ENCODE results near the gene LMTK3.

DNA sequence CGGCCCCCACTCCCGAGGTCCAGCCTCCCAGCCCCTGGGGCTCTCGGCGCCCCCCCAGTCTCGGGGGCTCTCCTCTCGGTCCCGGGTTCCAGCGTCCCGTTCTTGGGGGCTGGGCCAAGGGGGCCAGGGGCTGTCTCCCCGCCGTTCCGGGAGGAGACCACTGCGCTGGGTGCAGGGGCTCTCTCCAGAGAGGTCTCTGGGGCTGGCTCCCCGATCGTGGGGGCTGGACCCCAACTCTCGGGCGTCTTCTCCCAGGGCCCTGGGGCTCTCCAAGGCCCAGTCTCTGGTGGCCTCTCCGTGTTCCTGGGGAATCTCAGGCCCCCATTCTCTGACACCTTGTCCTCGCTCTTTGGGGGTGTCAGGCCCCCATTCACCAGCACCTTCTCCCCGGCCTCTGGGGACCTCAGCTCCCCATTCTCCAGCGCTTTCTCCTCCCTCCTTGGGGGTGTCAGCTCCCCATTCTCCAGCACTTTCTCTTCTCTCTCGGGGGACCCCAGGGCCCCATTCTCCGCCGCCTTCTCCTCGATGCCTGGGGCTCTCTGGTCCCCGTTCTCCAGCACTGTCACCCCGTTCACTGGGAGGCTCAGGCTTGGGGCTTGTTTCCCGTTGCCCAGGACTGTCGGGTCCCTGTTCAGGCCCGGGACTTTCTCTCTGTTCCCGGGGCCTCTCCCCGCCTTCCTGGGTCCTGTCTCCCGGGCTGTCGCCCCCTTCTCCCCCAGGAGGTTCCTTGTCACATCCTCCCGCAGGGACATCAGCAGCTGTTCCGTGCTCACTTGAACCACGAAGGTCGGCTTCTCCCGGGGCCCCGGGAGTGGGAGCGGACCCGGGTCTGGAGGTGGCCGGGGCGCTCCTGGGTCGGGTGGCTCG, 13.7 kb downstream of the LMTK3 start:
- TF ChIP-seq CTCF (IDR thresholded peaks at IDR 0.05) (no peak), POLR2A (IDR thresholded peaks at IDR 0.05) (no peak), POLR2AphosphoS5 (IDR thresholded peaks at IDR 0.05) (no peak)

Measured in suprapubic skin (tissue), 4 donors.